ENCODE data around the gene NRXN2.

DNA sequence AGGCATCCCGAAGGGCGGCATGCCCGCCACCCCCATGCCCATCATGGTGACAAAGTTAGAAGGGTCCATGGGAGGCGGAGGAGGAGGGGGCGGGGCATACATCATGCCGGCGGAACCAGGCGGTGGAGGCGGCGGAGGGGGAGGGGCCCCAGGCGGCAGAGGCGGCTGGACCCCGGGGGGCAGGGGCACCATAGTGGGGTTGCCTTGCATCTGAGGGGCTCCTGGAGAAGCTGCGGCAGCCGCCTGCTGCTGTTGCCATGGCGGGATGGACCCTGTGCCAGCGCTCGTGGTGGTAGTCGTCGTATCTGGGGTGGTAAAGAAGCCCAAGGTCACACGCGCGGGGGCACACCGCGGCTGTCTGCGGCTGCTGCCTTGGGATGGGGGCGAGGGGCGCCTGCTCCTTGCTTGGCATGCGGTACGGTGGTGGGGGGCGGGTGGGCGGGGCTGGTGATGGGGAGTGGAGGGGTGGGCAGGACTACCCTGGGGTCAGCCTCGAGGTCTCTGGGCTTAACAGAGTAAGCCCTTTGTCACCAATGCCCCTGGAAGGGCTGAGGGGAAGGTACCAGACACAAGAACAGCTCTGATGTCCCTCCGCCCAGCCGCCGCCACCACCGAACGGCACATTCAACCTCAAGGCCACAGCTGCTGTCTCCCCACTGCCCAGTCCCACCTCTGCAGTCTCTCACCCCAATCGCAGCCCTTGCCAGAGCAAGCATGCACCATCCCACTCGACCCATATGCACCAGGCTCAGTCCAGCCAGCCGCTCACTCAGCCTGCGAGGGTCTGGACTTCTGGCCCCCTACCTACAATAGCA, 43.1 kb upstream of the NRXN2 start:
- TF ChIP-seq, protein P1, sequence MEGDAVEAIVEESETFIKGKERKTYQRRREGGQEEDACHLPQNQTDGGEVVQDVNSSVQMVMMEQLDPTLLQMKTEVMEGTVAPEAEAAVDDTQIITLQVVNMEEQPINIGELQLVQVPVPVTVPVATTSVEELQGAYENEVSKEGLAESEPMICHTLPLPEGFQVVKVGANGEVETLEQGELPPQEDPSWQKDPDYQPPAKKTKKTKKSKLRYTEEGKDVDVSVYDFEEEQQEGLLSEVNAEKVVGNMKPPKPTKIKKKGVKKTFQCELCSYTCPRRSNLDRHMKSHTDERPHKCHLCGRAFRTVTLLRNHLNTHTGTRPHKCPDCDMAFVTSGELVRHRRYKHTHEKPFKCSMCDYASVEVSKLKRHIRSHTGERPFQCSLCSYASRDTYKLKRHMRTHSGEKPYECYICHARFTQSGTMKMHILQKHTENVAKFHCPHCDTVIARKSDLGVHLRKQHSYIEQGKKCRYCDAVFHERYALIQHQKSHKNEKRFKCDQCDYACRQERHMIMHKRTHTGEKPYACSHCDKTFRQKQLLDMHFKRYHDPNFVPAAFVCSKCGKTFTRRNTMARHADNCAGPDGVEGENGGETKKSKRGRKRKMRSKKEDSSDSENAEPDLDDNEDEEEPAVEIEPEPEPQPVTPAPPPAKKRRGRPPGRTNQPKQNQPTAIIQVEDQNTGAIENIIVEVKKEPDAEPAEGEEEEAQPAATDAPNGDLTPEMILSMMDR (IDR thresholded peaks at IDR 0.05; ENCODE audit: low read depth, low read length, poor library complexity, severe bottlenecking) = no peak
- no peak for TF ChIP-seq EZH2phosphoT487 (IDR thresholded peaks at IDR 0.05; ENCODE audit: borderline replicate concordance, low read length)
